Left lung (tissue), 8 donors: Measurements from ENCODE around the gene GAGE12E. TPM values are rescaled to one million over a fixed set of nuclear protein-coding genes. Genes with fewer than 3 reads are reported as not detected.

Experiments used
- polyA plus RNA-seq, 6 donors: library from polyadenylated mRNA; unstranded; fragments of 120-200 nt; gene quantifications; one replicate each; pipeline ENCODE4 v1.2.1, GENCODE V29; 2013; ENCODE audit not compliant: insufficient read length in 6 of 6
- total RNA-seq, 2 donors: library from RNA; stranded (reverse); fragmentation: NEBNext Ultra II Directional; extraction: Animal tissue kit (Norgen Biotek cat#: 25700); gene quantifications; one replicate each; pipeline ENCODE4 v1.2.1, GENCODE V29; 2021
- donor health status: DM: no; HTN: yes; CAD: no.
- donor health status: DM: no; HTN: no; CAD: no.

Gene GAGE12E
- total and polyA plus RNA-seq, 8 donors: not detected

Other genes starting within 250 kb of the GAGE12E start
- gene GAGE10, start 247.6 kb upstream of the GAGE12E start, total RNA-seq: not detected
- under 1 TPM in 2 of 6 donors, not detected in 4; 0.31 to 0.33 TPM for gene GAGE10, start 247.6 kb upstream of the GAGE12E start, polyA plus RNA-seq
- not detected for gene GAGE12J, start 229.3 kb upstream of the GAGE12E start, total RNA-seq
- not detected for gene GAGE12J, start 229.3 kb upstream of the GAGE12E start, polyA plus RNA-seq
- not detected for gene GAGE13, start 219.7 kb upstream of the GAGE12E start, total RNA-seq
- not detected for gene GAGE13, start 219.7 kb upstream of the GAGE12E start, polyA plus RNA-seq
- not detected for gene GAGE12C, start 19.1 kb upstream of the GAGE12E start, total RNA-seq
- gene GAGE12C, start 19.1 kb upstream of the GAGE12E start, polyA plus RNA-seq: not detected
- gene GAGE12D, start 9.6 kb upstream of the GAGE12E start, total RNA-seq: not detected
- gene GAGE12D, start 9.6 kb upstream of the GAGE12E start, polyA plus RNA-seq: not detected
- gene GAGE12F, start 9.6 kb downstream of the GAGE12E start, total RNA-seq: not detected
- gene GAGE12F, start 9.6 kb downstream of the GAGE12E start, polyA plus RNA-seq: not detected
- not detected for gene GAGE12G, start 19.1 kb downstream of the GAGE12E start, total RNA-seq
- gene GAGE12G, start 19.1 kb downstream of the GAGE12E start, polyA plus RNA-seq: not detected
- gene GAGE12H, start 28.7 kb downstream of the GAGE12E start, total RNA-seq: not detected
- gene GAGE12H, start 28.7 kb downstream of the GAGE12E start, polyA plus RNA-seq: not detected
- gene GAGE2A, start 38.2 kb downstream of the GAGE12E start, total RNA-seq: not detected
- gene GAGE2A, start 38.2 kb downstream of the GAGE12E start, polyA plus RNA-seq: not detected
- gene GAGE1, start 47.7 kb downstream of the GAGE12E start, total RNA-seq: not detected
- under 1 TPM in 1 of 6 donors, not detected in 5; 0.06 TPM for gene GAGE1, start 47.7 kb downstream of the GAGE12E start, polyA plus RNA-seq
- gene PAGE1, start 144.7 kb downstream of the GAGE12E start, total RNA-seq: not detected
- not detected for gene PAGE1, start 144.7 kb downstream of the GAGE12E start, polyA plus RNA-seq